Liver (tissue), 9 donors: Measurements from ENCODE around the gene RBM45. TPM values are rescaled to one million over a fixed set of nuclear protein-coding genes. Genes with fewer than 3 reads are reported as not detected.

Experiments used
- DNase-seq: peaks from one replicate; pipeline ENCODE4 v3.0.0-alpha.2; 2017; ENCODE audit warnings: low spot score
- H3K27ac ChIP-seq, 2 donors: one replicate each; pipeline ENCODE4 v1.7.0; 2013; ENCODE audit warnings: inconsistent platforms in 2 of 2, low read length in 2 of 2, control low read depth in 1 of 2, low read depth in 1 of 2, mild to moderate bottlenecking in 1 of 2
- H3K27me3 ChIP-seq, 4 donors: one replicate each; pipeline versions ENCODE4 v1.6.1 to v1.7.0; 2013; ENCODE audit warnings: low read length in 3 of 4, inconsistent platforms in 1 of 4, mild to moderate bottlenecking in 1 of 4, moderate library complexity in 1 of 4; ENCODE audit not compliant: control insufficient read depth in 4 of 4, insufficient read depth in 4 of 4
- H3K36me3 ChIP-seq, 4 donors: one replicate each; pipeline versions ENCODE4 v1.6.1 to v1.7.0; 2013; ENCODE audit warnings: low read length in 3 of 4, mild to moderate bottlenecking in 3 of 4, low read depth in 1 of 4, moderate library complexity in 1 of 4; ENCODE audit not compliant: control insufficient read depth in 4 of 4, insufficient read depth in 3 of 4
- H3K4me1 ChIP-seq, 4 donors: one replicate each; pipeline versions ENCODE4 v1.6.1 to v1.7.0; 2013; ENCODE audit warnings: low read length in 3 of 4, mild to moderate bottlenecking in 3 of 4, moderate library complexity in 1 of 4; ENCODE audit not compliant: control insufficient read depth in 4 of 4, insufficient read depth in 4 of 4
- H3K4me3 ChIP-seq, 3 donors: one replicate each; pipeline versions ENCODE4 v1.6.1 to v1.7.0; 2013; ENCODE audit warnings: low read length in 3 of 3, control low read depth in 1 of 3, low read depth in 1 of 3, mild to moderate bottlenecking in 1 of 3
- H3K9ac ChIP-seq, 2 donors: one replicate each; pipeline ENCODE4 v1.7.0; 2013; ENCODE audit warnings: low read length in 2 of 2, mild to moderate bottlenecking in 2 of 2, moderate library complexity in 2 of 2, control low read depth in 1 of 2, low read depth in 1 of 2
- H3K9me3 ChIP-seq, 4 donors: one replicate each; pipeline versions ENCODE4 v1.6.1 to v1.7.0; 2013; ENCODE audit warnings: low read length in 3 of 4; ENCODE audit not compliant: control insufficient read depth in 4 of 4
- ATF3 ChIP-seq: IDR thresholded peaks from 2 replicates; pipeline ENCODE4 v1.6.1; 2016; ENCODE audit warnings: antibody characterized with exemption
- EGR1 ChIP-seq, 2 donors: IDR thresholded peaks; 2 replicates each; pipeline ENCODE4 v1.6.1; 2016 to 2018; ENCODE audit warnings: antibody characterized with exemption in 2 of 2, low read depth in 2 of 2
- FOXA1 ChIP-seq: IDR thresholded peaks from 2 replicates; pipeline ENCODE4 v1.6.1; 2016; ENCODE audit warnings: antibody characterized with exemption
- FOXA2 ChIP-seq: IDR thresholded peaks from 2 replicates; pipeline ENCODE4 v1.6.1; 2016; ENCODE audit warnings: antibody characterized with exemption
- GABPA ChIP-seq, 2 donors: IDR thresholded peaks in 1 of 2; conservative IDR thresholded peaks in 1 of 2; 2 replicates each; pipeline ENCODE4 v1.6.1; 2016; ENCODE audit warnings: antibody characterized with exemption in 2 of 2, mild to moderate bottlenecking in 1 of 2, moderate library complexity in 1 of 2
- HNF4A ChIP-seq, 2 donors: conservative IDR thresholded peaks; 2 replicates each; pipeline ENCODE4 v1.6.1; 2016; ENCODE audit warnings: antibody characterized with exemption in 2 of 2, mild to moderate bottlenecking in 2 of 2
- HNF4G ChIP-seq: IDR thresholded peaks from 2 replicates; pipeline ENCODE4 v1.6.1; 2016; ENCODE audit warnings: antibody characterized with exemption
- JUND ChIP-seq, 2 donors: IDR thresholded peaks; 2 replicates each; pipeline ENCODE4 v1.6.1; 2016; ENCODE audit warnings: antibody characterized with exemption in 2 of 2
- MAX ChIP-seq: IDR thresholded peaks from 2 replicates; pipeline ENCODE4 v1.6.1; 2016; ENCODE audit warnings: antibody characterized with exemption
- NR2F2 ChIP-seq: IDR thresholded peaks from 2 replicates; pipeline ENCODE4 v1.6.1; 2016; ENCODE audit warnings: antibody characterized with exemption
- RAD21 ChIP-seq, 2 donors: IDR thresholded peaks; 2 replicates each; pipeline ENCODE4 v1.6.1; 2016; ENCODE audit warnings: antibody characterized with exemption in 2 of 2, mild to moderate bottlenecking in 2 of 2
- REST ChIP-seq: IDR thresholded peaks from 2 replicates; pipeline ENCODE4 v1.6.1; 2016; ENCODE audit warnings: antibody characterized with exemption, mild to moderate bottlenecking
- RXRA ChIP-seq, 2 donors: IDR thresholded peaks; 2 replicates each; pipeline ENCODE4 v1.6.1; 2017 to 2018; ENCODE audit warnings: antibody characterized with exemption in 2 of 2, mild to moderate bottlenecking in 1 of 2
- SP1 ChIP-seq: IDR thresholded peaks from 2 replicates; pipeline ENCODE4 v1.6.1; 2018; ENCODE audit warnings: antibody characterized with exemption, mild to moderate bottlenecking
- TAF1 ChIP-seq: conservative IDR thresholded peaks from 2 replicates; pipeline ENCODE4 v1.6.1; 2016; ENCODE audit warnings: antibody characterized with exemption, mild to moderate bottlenecking
- YY1 ChIP-seq: IDR thresholded peaks from 2 replicates; pipeline ENCODE4 v1.6.1; 2016; ENCODE audit warnings: antibody characterized with exemption, mild to moderate bottlenecking
- ZBTB33 ChIP-seq: IDR thresholded peaks from 2 replicates; pipeline ENCODE4 v1.6.1; 2016; ENCODE audit warnings: antibody characterized with exemption
- WGBS: extraction: QIAGEN DNeasy Blood & Tissue Kit; methylation state at CpG from one replicate; pipeline ENCODE4 v1.1.7; 2013; 5-methylcytosine and 5-hydroxymethylcytosine counted together
- polyA plus RNA-seq, 2 donors: library from polyadenylated mRNA; stranded (reverse) in 1 of 2; unstranded in 1 of 2; fragments of 200-250 nt in 1 of 2; fragments of >200 nt in 1 of 2; fragmentation: Nextera tagmentation in 1 of 2; extraction: Ambion mirVana in 1 of 2; gene quantifications; one replicate each; pipeline versions ENCODE4 v1.2.1 to v1.2.3, GENCODE V29; 2013 to 2015
- total RNA-seq, 2 donors: library from RNA; depleted of rRNA; stranded (reverse); fragments of >200 nt; gene quantifications; one replicate each; pipeline ENCODE4 v1.2.3, GENCODE V29; 2014
- donor health status: healthy.
- donor health status: healthy.
- donor health status: healthy.
- donor health status: healthy.
- donor health status: healthy.

The RBM45 gene
- total and polyA plus RNA-seq, 4 donors: 4.2 to 11.4 (median 6.8) TPM

DNA sequence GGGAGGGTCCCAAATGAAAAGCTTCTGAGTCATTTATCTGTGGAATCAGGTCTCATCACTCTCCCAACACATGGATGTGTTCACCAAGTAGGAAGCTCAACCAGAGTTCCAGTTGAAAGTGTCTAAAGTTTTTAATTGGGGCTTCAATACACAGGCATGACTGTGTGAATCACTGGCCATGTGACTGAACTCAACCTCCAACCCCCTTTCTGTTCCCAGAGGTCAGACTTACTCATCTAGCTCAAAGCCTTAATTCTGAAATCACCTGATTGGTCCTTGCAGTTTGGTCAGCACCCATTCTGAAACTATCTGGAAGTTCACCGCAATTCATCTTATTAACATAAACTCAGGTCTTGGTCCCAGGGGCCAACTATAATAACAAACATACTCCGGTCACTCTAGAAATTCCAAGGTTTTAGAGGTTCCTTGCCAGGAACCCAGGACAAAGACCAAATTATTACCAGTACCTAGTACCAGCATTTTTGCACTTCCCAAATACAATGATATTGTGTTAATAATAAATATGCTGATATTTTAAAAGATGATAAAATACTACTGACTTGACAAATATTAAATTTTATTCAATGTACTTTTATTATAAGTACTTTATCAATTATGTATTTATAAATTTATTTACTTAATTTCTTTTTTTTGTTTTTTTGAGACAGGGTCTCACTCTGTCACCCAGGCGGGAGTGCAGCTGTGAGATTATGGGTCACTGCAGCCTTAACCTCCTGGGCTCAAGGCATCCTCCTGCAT, 10.7 kb upstream of the RBM45 start:
- TF ChIP-seq MAX: no peak
- TF ChIP-seq SP1: no peak
- no peak for TF ChIP-seq TAF1
- no peak for TF ChIP-seq HNF4G
- TF ChIP-seq HNF4A (conservative IDR thresholded peaks at IDR 0.05): no peak
- TF ChIP-seq JUND (IDR thresholded peaks at IDR 0.05): no peak
- TF ChIP-seq FOXA2: no peak
- no peak for TF ChIP-seq FOXA1
- no peak for TF ChIP-seq YY1
- no peaks in the 10 kb centered on the region for H3K27me3 ChIP-seq
- H3K36me3 ChIP-seq: no peaks in the 10 kb centered on the region
- H3K27ac ChIP-seq: no peak overlapping the region
- 95% methylated on average over 3 of the region's 3 CpGs for WGBS
- no peaks in the 10 kb centered on the region for H3K9me3 ChIP-seq
- no peak for DNase-seq
- H3K4me3 ChIP-seq: no peak overlapping the region
- no peaks in the 10 kb centered on the region for H3K4me1 ChIP-seq
- H3K9ac ChIP-seq: no peak overlapping the region

DNA sequence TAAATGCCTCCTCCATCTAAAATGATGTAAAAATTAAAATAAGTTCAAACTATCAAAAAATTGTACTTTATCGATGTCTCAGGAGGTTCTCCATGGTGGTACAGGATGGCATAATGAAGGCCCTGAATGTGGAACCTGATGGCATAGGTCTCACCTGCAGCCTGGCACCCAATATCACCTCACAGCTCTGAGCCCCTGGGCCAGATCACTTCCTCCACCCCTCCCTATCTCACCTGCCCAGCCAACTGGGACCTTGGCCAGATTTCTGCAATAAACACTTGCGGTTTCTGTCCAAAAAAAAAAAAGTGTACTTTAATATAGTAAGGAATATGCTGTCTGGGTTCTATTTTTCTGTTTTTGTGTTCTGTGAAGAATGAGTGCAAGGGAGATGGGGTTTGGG, 6.7 kb upstream of the RBM45 start:
- Histone ChIP-seq H3K4me3 (no peak overlapping the region), H3K27me3 (no peaks in the 10 kb centered on the region), H3K36me3 (no peaks in the 10 kb centered on the region), H3K4me1 (no peaks in the 10 kb centered on the region), H3K9me3 (no peaks in the 10 kb centered on the region), H3K27ac (no peak overlapping the region), H3K9ac (no peak overlapping the region)
- DNase-seq: no peak
- TF ChIP-seq MAX: no peak
- TF ChIP-seq RXRA (IDR thresholded peaks at IDR 0.05): no peak
- no peak for TF ChIP-seq GABPA (IDR thresholded peaks at IDR 0.05 in 1 of 2, conservative IDR thresholded peaks at IDR 0.05 in 1 of 2)
- TF ChIP-seq JUND (IDR thresholded peaks at IDR 0.05): no peak
- TF ChIP-seq YY1: no peak
- no peak for TF ChIP-seq REST
- TF ChIP-seq FOXA1: no peak
- no peak for TF ChIP-seq FOXA2
- TF ChIP-seq HNF4G: no peak
- 59% methylated on average over 2 of the region's 2 CpGs for WGBS

- 48% methylated on average over 2 of the region's 2 CpGs for WGBS
- Histone ChIP-seq H3K9ac (no peak overlapping the region), H3K9me3 (no peaks in the 10 kb centered on the region), H3K4me3 (no peak overlapping the region), H3K4me1 (no peaks in the 10 kb centered on the region), H3K27me3 (no peaks in the 10 kb centered on the region), H3K36me3 (no peaks in the 10 kb centered on the region), H3K27ac (no peak overlapping the region)
- TF ChIP-seq RXRA (IDR thresholded peaks at IDR 0.05) (no peak), MAX (no peak), HNF4A (conservative IDR thresholded peaks at IDR 0.05) (no peak), HNF4G (no peak), GABPA (IDR thresholded peaks at IDR 0.05 in 1 of 2, conservative IDR thresholded peaks at IDR 0.05 in 1 of 2) (no peak), JUND (IDR thresholded peaks at IDR 0.05) (no peak), ATF3 (no peak), YY1 (no peak), FOXA1 (no peak), NR2F2 (no peak), TAF1 (no peak), RAD21 (IDR thresholded peaks at IDR 0.05) (no peak), ZBTB33 (no peak), FOXA2 (no peak), EGR1 (IDR thresholded peaks at IDR 0.05; ENCODE audit: low read depth in 2 of 2) (no peak)
- no peak for DNase-seq
These were observed 6.2 kb upstream of the RBM45 start for GRCh38 chr2:178106053-178106452.
